Effector memory CD8-positive, alpha-beta T cell (primary cell): ENCODE results near the gene MOGAT3.

Experiments used
- ATAC-seq: fragments of 150-1000 bp; cut with Tn5 transposase; replicated peaks from 2 replicates; pipeline ENCODE4 v1.10.0; 2021; ENCODE audit warnings: mild to moderate bottlenecking, moderate library complexity
- DNase-seq, 3 experiments: peaks; one replicate each; pipeline ENCODE4 v3.0.0; 2021
- H3K27ac Mint-ChIP-seq, 2 donors: one replicate each; pipeline ENCODE4 v1.8.0; 2022; ENCODE audit warnings: mild to moderate bottlenecking in 2 of 2, mixed read lengths in 2 of 2, moderate library complexity in 2 of 2
- H3K27me3 Mint-ChIP-seq, 2 donors: one replicate each; pipeline ENCODE4 v1.8.0; 2022; ENCODE audit warnings: mixed read lengths in 2 of 2
- H3K36me3 Mint-ChIP-seq: one replicate; pipeline ENCODE4 v1.8.0; 2022; ENCODE audit warnings: mild to moderate bottlenecking, moderate library complexity, mixed read lengths; ENCODE audit not compliant: insufficient read depth
- H3K4me1 Mint-ChIP-seq, 2 donors: one replicate each; pipeline ENCODE4 v1.8.0; 2022; ENCODE audit warnings: low read depth in 2 of 2, mixed read lengths in 2 of 2
- H3K4me3 Mint-ChIP-seq, 2 donors: one replicate each; pipeline ENCODE4 v1.8.0; 2022; ENCODE audit warnings: mild to moderate bottlenecking in 2 of 2, mixed read lengths in 2 of 2, moderate library complexity in 2 of 2
- H3K9me3 Mint-ChIP-seq, 2 donors: one replicate each; pipeline ENCODE4 v1.8.0; 2022; ENCODE audit warnings: mixed read lengths in 2 of 2

MOGAT3 gene

DNA sequence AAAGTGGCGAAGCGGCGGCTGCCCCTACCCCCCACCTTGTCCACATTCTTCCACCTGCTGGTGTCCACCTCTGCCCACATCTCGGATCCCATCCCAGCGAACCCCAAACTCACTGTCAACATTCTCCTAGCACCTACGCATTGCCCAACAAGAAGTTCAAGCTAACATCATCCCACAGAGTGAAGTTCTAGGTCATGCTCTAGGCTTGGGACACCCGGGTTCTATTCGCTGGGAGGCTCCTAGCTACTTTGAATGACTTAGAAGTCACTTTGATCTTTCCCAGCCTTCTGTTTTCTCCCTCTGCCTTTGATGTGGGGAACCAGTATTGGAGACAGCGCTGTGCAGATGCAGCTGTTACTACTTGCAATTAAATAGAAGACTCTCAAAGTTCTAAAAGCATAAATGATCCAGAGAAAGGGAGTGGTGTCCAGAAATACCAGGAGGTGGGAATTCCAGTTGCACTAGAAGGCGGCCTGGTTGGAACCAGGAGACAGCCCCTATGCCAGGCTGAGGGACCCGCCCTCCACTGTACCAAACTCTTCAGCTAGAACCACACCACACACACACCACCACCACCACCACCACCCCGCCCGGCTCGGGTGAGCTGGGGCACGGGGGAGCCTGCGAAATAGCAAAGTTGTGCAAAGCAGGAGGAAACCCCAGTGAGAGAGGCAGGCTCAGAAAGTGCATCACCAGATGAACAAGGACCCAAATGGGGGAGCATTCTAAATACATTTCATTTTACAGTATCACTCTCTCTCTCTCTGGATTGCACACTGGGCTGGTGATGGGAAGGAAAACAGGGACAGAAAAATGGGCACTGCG, 30.0 kb downstream of the MOGAT3 start:
- Mint-ChIP-seq H3K9me3 (no peaks in the 10 kb centered on the region), H3K4me1 (peaks cover 56 to 57% of the 10 kb centered on the region in 2 donors), H3K36me3 (peaks cover 22% of the 10 kb centered on the region), H3K27ac (peak overlapping the region; percentile 3 to 42), H3K27me3 (peaks cover 90 to 100% of the 10 kb centered on the region in 2 donors), H3K4me3 (peak overlapping the region; percentile 56 to 66)
- DNase-seq = no peak
- no peak for ATAC-seq

DNA sequence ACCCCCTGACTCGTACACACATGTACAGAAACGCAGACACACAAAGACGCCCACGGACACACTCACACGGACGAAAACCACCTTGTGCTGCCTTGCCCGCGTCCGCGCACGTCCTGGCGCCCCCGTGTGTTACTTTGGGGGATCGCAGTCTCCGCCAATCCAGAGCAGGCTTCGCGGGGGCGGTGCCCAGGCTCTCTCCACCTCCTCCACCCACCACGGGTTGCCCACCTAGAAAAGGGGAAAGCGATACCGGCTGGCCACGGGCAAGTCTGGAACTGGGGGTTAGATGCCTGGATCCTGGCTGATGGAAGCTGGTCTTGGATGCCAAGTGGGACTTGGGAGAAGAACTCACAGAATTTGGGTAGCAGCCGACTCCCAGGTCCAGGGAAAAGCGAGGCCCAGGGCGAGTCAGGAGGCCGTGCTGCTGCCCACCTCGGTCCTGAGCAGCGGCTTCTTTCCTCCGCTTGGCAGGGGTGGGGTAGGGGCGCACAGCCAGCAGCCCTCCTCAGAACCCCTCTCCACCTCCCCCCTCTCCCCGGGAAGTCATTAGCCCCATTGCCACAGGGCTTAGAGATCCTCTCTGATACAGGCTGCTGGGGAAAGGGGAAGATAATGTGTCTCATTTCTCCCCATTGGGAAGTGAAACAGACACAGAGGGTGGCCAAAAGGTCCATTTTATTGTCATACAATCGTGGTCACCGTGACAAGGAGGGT, 30.8 kb downstream of the MOGAT3 start:
- Mint-ChIP-seq H3K36me3 (peaks cover 31% of the 10 kb centered on the region), H3K9me3 (peaks cover 0 to 4% of the 10 kb centered on the region in 2 donors), H3K27me3 (peaks cover 90 to 100% of the 10 kb centered on the region in 2 donors), H3K4me1 (peaks cover 64 to 66% of the 10 kb centered on the region in 2 donors), H3K4me3 (peak overlapping the region; percentile 56 to 57), H3K27ac (no peak overlapping the region)
- ATAC-seq (peak; percentile 61), DNase-seq (peak; percentile 81 to 84 (median 82))

DNA sequence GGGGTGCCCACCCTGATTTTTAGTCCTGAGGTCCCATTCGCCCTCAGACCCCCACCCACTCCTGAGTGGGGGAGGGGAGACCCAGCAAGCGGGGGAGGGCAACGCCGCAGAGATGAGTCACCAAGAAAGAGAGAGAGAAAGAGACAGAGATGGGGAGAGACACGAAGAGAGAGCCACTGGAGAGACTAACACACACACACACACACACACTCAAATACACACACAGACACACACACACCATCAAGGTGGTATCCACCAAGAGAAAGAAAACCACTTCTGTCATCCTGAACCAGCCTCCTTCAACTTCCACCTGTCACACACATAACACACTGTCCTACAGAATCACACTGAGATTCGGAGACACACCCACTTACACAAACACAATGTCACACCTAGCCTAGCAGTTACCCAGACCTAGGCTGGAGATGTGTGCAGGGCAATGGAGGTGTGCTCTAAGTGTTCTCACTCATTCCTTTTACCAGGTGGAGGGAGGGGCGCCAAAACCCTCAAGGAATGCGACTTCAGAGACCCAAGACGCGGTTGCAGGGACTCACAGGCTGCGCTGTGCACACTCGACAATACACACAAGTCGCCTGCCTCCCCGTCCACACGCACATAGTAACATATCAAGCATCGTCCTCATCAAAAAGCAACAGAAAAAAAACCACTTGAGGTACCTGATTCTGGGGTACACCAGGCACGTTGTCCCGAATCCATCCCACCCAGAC, 31.6 kb downstream of the MOGAT3 start:
- ATAC-seq = peak; percentile 2

DNA sequence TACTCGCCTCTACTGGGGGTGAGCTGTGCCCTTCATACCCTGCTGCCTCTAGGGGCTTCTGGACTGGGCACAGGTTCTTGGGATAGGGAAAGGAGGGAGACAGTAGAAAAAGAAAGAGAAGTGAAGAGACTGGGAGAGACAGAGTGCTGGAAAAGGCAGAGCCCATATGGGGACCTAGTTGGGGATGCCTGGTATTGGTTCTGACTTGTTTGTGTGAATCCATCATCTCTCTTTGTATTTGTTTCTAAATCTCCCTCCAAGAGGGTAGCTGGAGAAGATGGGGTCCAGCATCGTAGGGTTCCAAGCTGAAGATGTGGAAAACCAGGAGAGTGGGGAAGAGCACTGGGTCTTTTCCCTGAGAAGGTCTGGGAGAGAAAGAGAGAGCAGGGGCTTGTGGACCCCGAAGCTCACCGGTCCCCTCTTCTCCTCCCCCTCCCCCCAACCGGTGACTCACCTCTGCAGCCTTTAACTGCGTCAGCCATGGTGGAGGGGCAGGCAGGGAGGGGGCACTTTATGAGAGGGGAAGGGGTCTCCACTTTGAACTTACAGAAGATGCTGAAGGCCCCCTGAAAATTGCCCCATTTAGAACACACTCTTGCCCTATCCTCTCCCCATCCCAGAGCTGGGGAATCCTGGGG, 32.3 kb downstream of the MOGAT3 start:
- ATAC-seq = no peak
- Mint-ChIP-seq H3K27me3 (peaks cover 76 to 90% of the 10 kb centered on the region in 2 donors), H3K4me3 (peak overlapping the region in 1 of 2 donors; percentile 2), H3K27ac (no peak overlapping the region), H3K9me3 (peaks cover 0 to 4% of the 10 kb centered on the region in 2 donors), H3K4me1 (peaks cover 57 to 59% of the 10 kb centered on the region in 2 donors), H3K36me3 (peaks cover 29% of the 10 kb centered on the region)
- no peak for DNase-seq

More for the DNA sequence above, 31.6 kb downstream of the MOGAT3 start:
- no peak for DNase-seq
- Mint-ChIP-seq H3K27ac (no peak overlapping the region), H3K4me3 (peak overlapping the region; percentile 36 to 57), H3K36me3 (peaks cover 35% of the 10 kb centered on the region), H3K27me3 (peaks cover 82 to 97% of the 10 kb centered on the region in 2 donors), H3K4me1 (peaks cover 63 to 64% of the 10 kb centered on the region in 2 donors), H3K9me3 (peaks cover 0 to 4% of the 10 kb centered on the region in 2 donors)

DNA sequence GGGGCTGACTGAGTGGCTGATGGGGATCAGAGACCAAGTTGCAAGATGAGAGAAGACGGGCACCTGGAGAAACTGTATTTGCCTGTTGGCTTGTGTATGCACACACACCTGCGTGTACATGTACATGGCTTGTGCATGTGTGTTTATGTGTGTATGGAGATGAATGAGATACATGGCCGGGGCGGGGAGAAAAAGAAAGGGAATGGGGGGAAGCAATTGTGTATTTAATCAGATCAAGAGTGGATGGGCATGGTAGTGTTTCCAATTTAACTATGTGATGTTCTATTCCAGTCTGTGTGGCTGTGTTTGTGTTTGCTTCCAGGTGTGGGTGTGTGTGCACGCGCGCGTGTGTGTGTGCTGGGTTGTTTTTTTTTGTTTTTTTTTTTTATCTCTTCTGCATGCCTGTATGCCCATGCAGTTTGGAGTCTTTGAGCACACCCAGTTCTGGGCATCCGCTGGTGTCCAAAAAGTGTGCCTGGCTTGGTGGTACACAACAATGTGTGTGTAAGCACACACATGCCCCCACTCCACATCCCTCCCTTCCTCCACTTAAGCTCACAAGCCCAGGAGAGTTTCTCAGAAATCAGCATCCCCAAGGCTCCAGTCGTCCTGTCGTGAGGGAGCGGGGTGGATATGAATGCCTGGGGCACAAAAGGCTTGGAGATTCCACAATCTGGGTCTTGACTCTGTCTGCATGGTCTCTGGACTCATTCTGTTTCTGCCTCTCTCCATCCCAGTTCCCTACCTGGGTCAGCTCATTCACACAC, 33.0 kb downstream of the MOGAT3 start:
- ATAC-seq = no peak
- H3K4me1 Mint-ChIP-seq = peaks cover 56 to 58% of the 10 kb centered on the region in 2 donors

DNA sequence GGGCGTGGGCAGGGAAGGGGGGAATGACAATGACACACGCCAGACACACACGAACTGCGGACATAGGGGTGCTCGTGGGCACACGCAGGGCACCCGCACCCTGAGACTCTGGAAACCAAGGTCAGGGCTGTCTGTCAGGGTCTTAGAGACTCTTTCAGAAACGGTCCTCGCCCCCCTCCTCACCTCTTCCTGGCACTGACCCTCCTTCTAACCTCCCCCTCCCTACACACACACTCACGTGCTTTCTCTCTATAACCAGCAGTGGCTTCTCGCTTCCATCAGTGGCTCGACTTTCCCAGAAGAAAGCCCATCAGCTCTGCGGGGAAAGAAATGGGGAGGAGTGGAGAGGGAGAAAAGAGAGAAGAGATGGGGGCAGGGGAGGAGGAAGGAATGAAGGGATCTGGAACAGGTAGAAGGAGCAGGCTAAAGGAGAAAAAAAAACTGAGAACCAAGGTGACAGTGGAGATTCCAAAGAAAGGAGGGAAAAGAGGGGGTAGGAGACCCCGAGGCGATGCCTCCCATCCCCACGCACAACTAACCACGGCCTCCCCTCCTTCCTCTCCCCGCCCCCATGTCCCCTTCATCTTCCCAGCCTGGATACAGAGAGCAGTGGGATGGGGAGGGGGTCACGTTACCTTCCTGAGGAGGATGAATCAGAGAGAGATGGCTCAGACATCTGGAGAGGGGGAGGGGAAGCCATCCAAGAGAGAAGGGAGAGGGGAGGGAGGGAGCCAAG, 33.8 kb downstream of the MOGAT3 start:
- DNase-seq (no peak), ATAC-seq (no peak)
- peaks cover 54 to 60% of the 10 kb centered on the region in 2 donors for H3K4me1 Mint-ChIP-seq
- peaks cover 27% of the 10 kb centered on the region for H3K36me3 Mint-ChIP-seq
- no peak overlapping the region for H3K4me3 Mint-ChIP-seq
- peak overlapping the region in 1 of 2 donors; percentile 31 for H3K27ac Mint-ChIP-seq
- peaks cover 0 to 4% of the 10 kb centered on the region in 2 donors for H3K9me3 Mint-ChIP-seq
- peaks cover 69 to 82% of the 10 kb centered on the region in 2 donors for H3K27me3 Mint-ChIP-seq

More for the DNA sequence above, 33.0 kb downstream of the MOGAT3 start:
- peaks cover 0 to 4% of the 10 kb centered on the region in 2 donors for H3K9me3 Mint-ChIP-seq
- peaks cover 29% of the 10 kb centered on the region for H3K36me3 Mint-ChIP-seq
- H3K27ac Mint-ChIP-seq = no peak overlapping the region
- H3K27me3 Mint-ChIP-seq = peaks cover 72 to 83% of the 10 kb centered on the region in 2 donors
- no peak overlapping the region for H3K4me3 Mint-ChIP-seq
- DNase-seq = no peak

DNA sequence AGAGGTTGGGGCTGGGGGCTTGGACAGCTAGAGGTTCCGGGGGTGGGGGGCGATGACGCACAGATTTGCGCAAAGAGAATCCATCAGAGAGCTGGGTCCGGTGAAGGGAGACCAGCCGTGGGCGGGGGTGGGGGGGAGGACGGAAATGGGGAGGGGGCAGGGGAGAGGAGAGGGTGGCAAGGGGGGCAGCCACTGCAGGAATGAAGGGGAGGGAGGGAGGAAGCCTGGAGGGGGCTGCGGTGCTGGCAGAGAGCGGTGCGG, 34.3 kb downstream of the MOGAT3 start:
- Mint-ChIP-seq H3K4me3 (no peak overlapping the region), H3K4me1 (peaks cover 49 to 56% of the 10 kb centered on the region in 2 donors), H3K27me3 (peaks cover 66 to 82% of the 10 kb centered on the region in 2 donors), H3K9me3 (peaks cover 0 to 4% of the 10 kb centered on the region in 2 donors), H3K27ac (peak overlapping the region in 1 of 2 donors; percentile 31), H3K36me3 (peaks cover 22% of the 10 kb centered on the region)
- no peak for DNase-seq
- no peak for ATAC-seq

DNA sequence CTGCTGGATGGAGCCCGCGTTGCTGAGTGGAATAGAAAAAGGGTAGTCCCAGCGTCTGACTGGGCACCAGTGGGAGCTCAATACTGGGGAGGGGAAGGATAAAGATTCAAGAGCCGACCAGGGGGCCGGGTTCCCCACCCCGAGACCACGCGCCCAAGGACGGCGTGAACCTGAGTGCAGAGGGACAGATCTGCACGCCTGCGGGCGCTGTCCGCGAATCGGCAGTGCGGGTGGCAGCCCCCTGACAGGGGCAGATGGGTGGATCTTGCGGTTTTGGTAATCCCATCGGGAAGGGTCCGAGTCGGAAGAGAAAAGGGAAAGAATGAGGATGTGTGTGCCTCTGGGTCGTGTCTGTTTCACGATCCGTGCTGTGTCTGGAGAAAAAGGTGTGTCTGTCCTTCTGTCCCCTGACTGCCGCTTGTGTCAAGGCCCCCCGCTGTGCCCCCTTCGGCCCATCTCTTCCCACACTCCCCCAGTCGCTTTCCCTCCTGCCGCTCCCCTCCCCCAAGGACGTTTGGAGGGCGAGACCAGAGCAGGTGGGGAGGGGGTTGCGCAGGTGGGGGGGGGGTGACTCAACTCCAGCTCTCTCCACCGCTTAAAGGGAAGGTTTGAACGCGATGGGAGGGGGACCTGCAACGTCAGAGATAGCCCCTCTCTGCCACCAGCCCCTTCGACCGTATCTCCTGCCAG, 34.7 kb downstream of the MOGAT3 start:
- Mint-ChIP-seq H3K4me3 (peak overlapping the region; percentile 74 to 91), H3K27me3 (peaks cover 66 to 82% of the 10 kb centered on the region in 2 donors), H3K9me3 (peaks cover 0 to 4% of the 10 kb centered on the region in 2 donors), H3K36me3 (peaks cover 22% of the 10 kb centered on the region), H3K27ac (peak overlapping the region; percentile 23 to 94), H3K4me1 (peaks cover 44 to 51% of the 10 kb centered on the region in 2 donors)
- ATAC-seq (no peak), DNase-seq (no peak)

DNA sequence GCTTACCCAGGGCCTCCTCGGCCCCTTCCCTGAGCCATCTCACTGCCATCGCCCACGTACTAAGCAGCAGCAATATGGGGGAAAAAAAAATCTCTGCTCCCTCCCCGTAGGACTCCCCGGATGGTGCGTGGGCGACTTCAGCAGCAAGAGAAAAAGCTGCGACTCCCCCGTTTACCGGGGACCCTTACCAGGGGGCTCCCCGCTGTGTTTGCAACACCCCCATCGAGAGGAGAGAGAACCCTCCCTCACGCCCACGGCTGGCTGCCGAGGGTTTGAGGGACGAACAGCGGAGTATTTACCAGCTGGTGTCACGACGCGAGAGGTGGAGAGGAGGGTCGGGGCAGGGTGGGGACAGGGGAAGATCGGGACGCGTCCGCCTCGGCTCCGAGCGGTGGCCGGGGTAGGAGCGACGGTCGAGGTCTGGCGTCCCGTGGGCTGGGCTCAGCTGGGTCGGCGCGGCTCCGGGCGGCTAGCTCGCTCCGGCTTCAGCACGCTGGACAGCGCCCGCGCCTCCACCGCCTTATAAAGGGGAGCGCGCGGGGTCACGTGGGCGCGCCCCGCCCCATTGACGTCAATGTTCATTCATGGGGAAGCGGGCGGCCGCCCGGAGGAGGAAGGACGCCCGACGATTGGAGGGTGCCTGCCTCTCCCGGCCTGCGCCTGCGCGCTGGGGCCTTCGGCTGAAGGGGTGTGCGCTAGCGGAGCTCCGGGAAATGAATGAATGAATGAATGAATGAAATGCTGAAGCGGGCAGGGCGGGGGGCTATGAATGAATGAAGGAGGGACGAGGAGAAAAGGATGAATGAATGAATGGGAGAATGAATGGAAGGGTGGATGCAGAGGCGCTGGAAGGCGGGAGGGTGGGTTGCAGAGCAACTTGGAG, 35.5 kb downstream of the MOGAT3 start, which contains the start of gene VGF:
Gene VGF (minus strand): TSS at position 495 of the 883 bp plus-strand sequence. CDS start 726 bp downstream, outside the sequence.
- H3K36me3 Mint-ChIP-seq = peaks cover 22% of the 10 kb centered on the region
- peaks cover 36 to 43% of the 10 kb centered on the region in 2 donors for H3K4me1 Mint-ChIP-seq
- H3K27ac Mint-ChIP-seq = peak within 1 kb of the TSS; percentile 23 to 94
- peaks cover 0 to 4% of the 10 kb centered on the region in 2 donors for H3K9me3 Mint-ChIP-seq
- peak within 1 kb of the TSS; percentile 74 to 91 for H3K4me3 Mint-ChIP-seq
- peaks cover 58 to 82% of the 10 kb centered on the region in 2 donors for H3K27me3 Mint-ChIP-seq
- ATAC-seq (peak; percentile 85), DNase-seq (peak; percentile 88 to 92 (median 91))

DNA sequence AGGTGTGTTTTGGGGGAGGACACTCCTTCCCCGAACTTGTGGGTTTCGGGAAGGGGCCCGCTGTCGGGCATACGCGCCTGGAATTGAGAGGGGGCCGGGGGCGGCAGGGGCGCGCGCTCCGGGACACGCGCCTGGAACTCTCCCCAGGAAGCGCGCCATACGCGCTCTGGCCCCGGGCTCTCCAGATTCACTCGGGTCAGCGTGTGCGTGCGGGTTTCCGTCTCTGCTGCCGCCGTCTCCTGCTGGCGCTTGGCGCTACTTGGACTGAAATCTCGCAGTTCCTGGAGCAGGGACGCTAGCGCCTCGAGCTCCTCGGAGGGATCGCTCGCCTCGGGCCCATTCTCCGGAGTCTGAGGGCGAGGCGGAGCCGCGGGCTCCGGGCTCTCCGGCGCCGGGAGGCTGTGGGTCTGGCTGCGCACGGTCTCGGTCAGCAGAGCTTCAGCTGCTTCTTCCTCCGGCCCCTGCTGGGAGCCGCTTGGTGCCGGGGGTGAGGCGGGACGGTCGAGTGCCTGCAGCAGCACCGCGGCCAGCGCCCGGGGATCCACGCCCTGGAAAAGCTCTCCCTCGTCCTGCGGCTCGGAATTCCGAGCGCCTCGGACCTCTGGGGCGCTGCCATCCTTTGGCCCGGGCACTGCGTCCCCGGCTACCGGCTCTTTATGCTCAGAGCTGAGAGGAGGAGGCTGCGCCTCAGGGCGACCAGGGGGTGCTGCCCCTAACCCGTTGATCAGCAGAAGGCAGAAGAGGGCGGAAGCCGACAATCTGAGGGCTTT, 36.6 kb downstream of the MOGAT3 start:
- Mint-ChIP-seq H3K27me3 (peaks cover 48 to 76% of the 10 kb centered on the region in 2 donors), H3K4me3 (peak overlapping the region; percentile 74 to 91), H3K36me3 (peaks cover 22% of the 10 kb centered on the region), H3K9me3 (peaks cover 0 to 4% of the 10 kb centered on the region in 2 donors), H3K4me1 (peaks cover 26 to 36% of the 10 kb centered on the region in 2 donors), H3K27ac (no peak overlapping the region)
- DNase-seq = no peak
- no peak for ATAC-seq
